Colonic mucosa (tissue), 4 donors: ENCODE results near the gene HSPB1. TPM values are rescaled to one million over a fixed set of nuclear protein-coding genes. Genes with fewer than 3 reads are reported as not detected.

Source experiments
- DNase-seq: peaks from one replicate; pipeline ENCODE4 v3.0.0-alpha.2; 2020
- H3K27ac ChIP-seq: fragments of 200-600 bp; one replicate; pipeline ENCODE4 v1.8.0; 2021
- H3K27me3 ChIP-seq: fragments of 200-600 bp; one replicate; pipeline ENCODE4 v1.8.0; 2021
- H3K36me3 ChIP-seq: fragments of 200-600 bp; one replicate; pipeline ENCODE4 v1.8.0; 2021
- H3K4me1 ChIP-seq: fragments of 200-600 bp; one replicate; pipeline ENCODE4 v1.8.0; 2021; ENCODE audit warnings: mild to moderate bottlenecking
- H3K4me3 ChIP-seq: fragments of 200-600 bp; one replicate; pipeline ENCODE4 v1.8.0; 2021
- H3K9ac ChIP-seq, 2 donors: one replicate each; pipeline ENCODE4 v1.7.0; 2013; ENCODE audit warnings: control low read depth in 2 of 2, low read depth in 2 of 2, low read length in 2 of 2
- H3K9me3 ChIP-seq: fragments of 200-600 bp; one replicate; pipeline ENCODE4 v1.8.0; 2021
- CTCF ChIP-seq: fragments of 200-600 bp; IDR thresholded peaks from one replicate; pipeline ENCODE4 v1.8.0; 2022; ENCODE audit warnings: antibody characterized with exemption, mild to moderate bottlenecking
- intact Hi-C: fragments of 100-400 bp; cut with DNase I; formaldehyde crosslinking; loops from one replicate; pipeline ENCODE4 v1.14.1; 2022
- total RNA-seq, 2 donors: library from RNA; stranded (reverse); fragmentation: NEBNext Ultra II Directional in 1 of 2; extraction: Animal tissue kit (Norgen Biotek cat#: 25700) in 1 of 2; gene quantifications; one replicate each; pipeline ENCODE4 v1.2.1, GENCODE V29; 2021
- donor health status: healthy.
- donor health status: DM: no; HTN: no; CAD: no.
- donor health status: DM: no; HTN: no; CAD: no.

Gene HSPB1
- total RNA-seq, 2 donors from 2014 or later, result 539 to 844 TPM

GRCh38 chr7:76338298-76339084, 36.0 kb downstream of the HSPB1 start:
- Histone ChIP-seq H3K9ac (no peak overlapping the region), H3K9me3 (no peaks in the 10 kb centered on the region), H3K27me3 (no peaks in the 10 kb centered on the region), H3K4me3 (no peak overlapping the region), H3K4me1 (no peaks in the 10 kb centered on the region), H3K27ac (no peak overlapping the region), H3K36me3 (no peaks in the 10 kb centered on the region)
- DNase-seq, result no peak
- intact Hi-C loops, result no loop called here
- TF ChIP-seq CTCF, result no peak

DNA sequence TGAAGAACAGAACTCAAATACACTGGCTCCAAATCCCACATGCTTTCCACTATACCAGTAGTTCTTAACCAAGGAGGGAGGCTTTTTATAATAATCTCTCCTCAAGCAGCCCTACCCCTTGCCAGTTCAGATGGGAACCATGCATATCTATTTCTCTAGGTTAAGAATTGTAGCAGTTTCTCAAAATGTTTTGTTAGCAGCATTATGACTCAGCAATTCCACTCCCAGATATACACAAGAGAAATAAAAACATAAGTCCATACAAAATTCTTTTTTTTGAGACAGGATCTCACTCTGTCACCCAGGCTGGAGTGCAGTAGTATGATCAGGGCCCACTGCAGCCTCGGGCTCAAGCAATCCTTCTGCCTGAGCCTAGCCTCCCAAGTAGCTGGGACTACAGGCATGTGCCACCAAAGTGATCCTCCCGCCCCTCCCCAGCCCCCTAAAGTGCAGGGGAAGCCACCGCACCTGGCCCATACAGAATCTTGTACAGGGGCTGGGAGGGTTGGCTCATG, 38.2 kb downstream of the HSPB1 start:
- H3K9ac ChIP-seq, result no peak overlapping the region
- no peaks in the 10 kb centered on the region for H3K27me3 ChIP-seq
- H3K36me3 ChIP-seq, result no peaks in the 10 kb centered on the region
- no peak overlapping the region for H3K27ac ChIP-seq
- no peaks in the 10 kb centered on the region for H3K9me3 ChIP-seq
- no peak for TF ChIP-seq CTCF
- no peak for DNase-seq
- intact Hi-C loops, result no loop called here
- no peak overlapping the region for H3K4me3 ChIP-seq
- H3K4me1 ChIP-seq, result no peaks in the 10 kb centered on the region

GRCh38 chr7:76342222-76342621, 39.7 kb downstream of the HSPB1 start:
- H3K4me3 ChIP-seq, result no peak overlapping the region
- H3K36me3 ChIP-seq, result no peaks in the 10 kb centered on the region
- H3K4me1 ChIP-seq, result peaks cover 3% of the 10 kb centered on the region
- DNase-seq, result no peak
- intact Hi-C loops, result no loop called here
- H3K27me3 ChIP-seq, result no peaks in the 10 kb centered on the region
- H3K27ac ChIP-seq, result no peak overlapping the region
- no peak for TF ChIP-seq CTCF
- H3K9me3 ChIP-seq, result no peaks in the 10 kb centered on the region
- H3K9ac ChIP-seq, result no peak overlapping the region

DNA sequence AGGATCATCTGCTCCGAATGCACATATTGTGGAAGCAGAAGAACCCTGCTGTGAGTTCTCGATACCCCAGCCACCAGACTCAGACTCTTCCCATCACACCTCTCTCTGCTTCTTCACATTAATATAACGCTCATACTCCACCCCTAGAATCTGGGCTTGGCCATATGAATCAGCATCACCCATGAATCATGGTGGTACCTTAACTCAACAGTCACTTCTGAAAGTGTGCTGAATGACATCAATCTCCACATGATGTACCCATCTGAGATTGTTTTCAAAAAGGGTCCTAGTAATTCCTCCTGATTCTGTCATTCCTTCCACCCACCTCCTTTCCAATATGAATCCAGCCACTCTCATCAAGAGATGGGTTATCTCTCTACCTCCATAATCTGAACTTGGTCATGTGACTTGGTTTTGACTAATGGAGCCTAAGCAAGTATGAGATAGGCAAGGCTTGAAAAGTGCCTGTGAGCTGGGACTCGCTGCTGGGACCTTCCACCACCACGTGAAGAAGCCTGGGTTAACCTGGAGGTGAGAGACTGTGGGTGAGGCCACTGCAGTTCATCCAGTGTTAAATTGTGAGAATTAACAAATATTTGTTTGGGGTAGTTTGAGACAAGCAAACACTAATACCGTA, 40.9 kb downstream of the HSPB1 start:
- H3K36me3 ChIP-seq, result no peaks in the 10 kb centered on the region
- H3K4me3 ChIP-seq, result no peak overlapping the region
- H3K27ac ChIP-seq, result no peak overlapping the region
- H3K4me1 ChIP-seq, result peaks cover 3% of the 10 kb centered on the region
- no peaks in the 10 kb centered on the region for H3K27me3 ChIP-seq
- no peak for TF ChIP-seq CTCF
- H3K9ac ChIP-seq, result no peak overlapping the region
- intact Hi-C loops, result no loop called here
- DNase-seq, result no peak
- H3K9me3 ChIP-seq, result no peaks in the 10 kb centered on the region

DNA sequence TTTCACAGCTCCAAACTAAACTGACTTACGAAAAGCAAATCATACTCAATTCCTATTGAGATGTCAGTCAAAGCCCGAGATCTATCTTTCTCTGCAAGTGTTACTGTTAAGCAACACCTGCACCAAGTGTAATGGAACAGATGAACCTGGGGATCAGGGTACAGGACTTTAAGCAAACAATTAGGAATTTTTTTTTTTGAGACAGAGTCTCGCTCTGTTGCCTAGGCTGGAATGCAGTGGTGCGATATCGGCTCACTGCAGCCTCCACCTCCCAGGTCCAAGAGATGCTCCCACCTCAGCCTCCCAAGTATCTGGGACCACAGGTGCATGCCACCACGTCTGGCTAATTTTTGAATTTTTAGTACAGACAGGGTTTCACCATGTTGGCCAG, 41.5 kb downstream of the HSPB1 start:
- H3K9ac ChIP-seq, result no peak overlapping the region
- H3K27me3 ChIP-seq, result no peaks in the 10 kb centered on the region
- no peak overlapping the region for H3K4me3 ChIP-seq
- no peak for DNase-seq
- H3K9me3 ChIP-seq, result no peaks in the 10 kb centered on the region
- intact Hi-C loops, result no loop called here
- TF ChIP-seq CTCF, result no peak
- no peaks in the 10 kb centered on the region for H3K36me3 ChIP-seq
- peaks cover 3% of the 10 kb centered on the region for H3K4me1 ChIP-seq
- H3K27ac ChIP-seq, result no peak overlapping the region
